HL-60 (cell line): ENCODE measurements around the gene JAG1.

Source experiments
- GABPA ChIP-seq: IDR thresholded peaks from 2 replicates; pipeline ENCODE4 v1.6.1; 2012; ENCODE audit warnings: low read depth
- POLR2AphosphoS5 ChIP-seq: IDR thresholded peaks from 2 replicates; pipeline ENCODE4 v1.6.1; 2012; ENCODE audit warnings: low read depth
- TF ChIP-seq, protein P1 (sequence below): IDR thresholded peaks from one replicate; pipeline ENCODE4 v1.5.1; 2011; ENCODE audit warnings: low read length, control low read depth, inconsistent platforms; ENCODE audit not compliant: insufficient read depth
- TF ChIP-seq, protein P2 (sequence below): IDR thresholded peaks from 2 replicates; pipeline ENCODE4 v1.6.1; 2012; ENCODE audit warnings: low read depth; ENCODE audit not compliant: insufficient replicate concordance

GRCh38 chr20:10666221-10667076 is 7.3 kb downstream of the JAG1 start:
- TF ChIP-seq POLR2AphosphoS5 (no peak), GABPA (no peak)
- TF ChIP-seq, protein P1, sequence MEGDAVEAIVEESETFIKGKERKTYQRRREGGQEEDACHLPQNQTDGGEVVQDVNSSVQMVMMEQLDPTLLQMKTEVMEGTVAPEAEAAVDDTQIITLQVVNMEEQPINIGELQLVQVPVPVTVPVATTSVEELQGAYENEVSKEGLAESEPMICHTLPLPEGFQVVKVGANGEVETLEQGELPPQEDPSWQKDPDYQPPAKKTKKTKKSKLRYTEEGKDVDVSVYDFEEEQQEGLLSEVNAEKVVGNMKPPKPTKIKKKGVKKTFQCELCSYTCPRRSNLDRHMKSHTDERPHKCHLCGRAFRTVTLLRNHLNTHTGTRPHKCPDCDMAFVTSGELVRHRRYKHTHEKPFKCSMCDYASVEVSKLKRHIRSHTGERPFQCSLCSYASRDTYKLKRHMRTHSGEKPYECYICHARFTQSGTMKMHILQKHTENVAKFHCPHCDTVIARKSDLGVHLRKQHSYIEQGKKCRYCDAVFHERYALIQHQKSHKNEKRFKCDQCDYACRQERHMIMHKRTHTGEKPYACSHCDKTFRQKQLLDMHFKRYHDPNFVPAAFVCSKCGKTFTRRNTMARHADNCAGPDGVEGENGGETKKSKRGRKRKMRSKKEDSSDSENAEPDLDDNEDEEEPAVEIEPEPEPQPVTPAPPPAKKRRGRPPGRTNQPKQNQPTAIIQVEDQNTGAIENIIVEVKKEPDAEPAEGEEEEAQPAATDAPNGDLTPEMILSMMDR, result no peak
- TF ChIP-seq, protein P2, sequence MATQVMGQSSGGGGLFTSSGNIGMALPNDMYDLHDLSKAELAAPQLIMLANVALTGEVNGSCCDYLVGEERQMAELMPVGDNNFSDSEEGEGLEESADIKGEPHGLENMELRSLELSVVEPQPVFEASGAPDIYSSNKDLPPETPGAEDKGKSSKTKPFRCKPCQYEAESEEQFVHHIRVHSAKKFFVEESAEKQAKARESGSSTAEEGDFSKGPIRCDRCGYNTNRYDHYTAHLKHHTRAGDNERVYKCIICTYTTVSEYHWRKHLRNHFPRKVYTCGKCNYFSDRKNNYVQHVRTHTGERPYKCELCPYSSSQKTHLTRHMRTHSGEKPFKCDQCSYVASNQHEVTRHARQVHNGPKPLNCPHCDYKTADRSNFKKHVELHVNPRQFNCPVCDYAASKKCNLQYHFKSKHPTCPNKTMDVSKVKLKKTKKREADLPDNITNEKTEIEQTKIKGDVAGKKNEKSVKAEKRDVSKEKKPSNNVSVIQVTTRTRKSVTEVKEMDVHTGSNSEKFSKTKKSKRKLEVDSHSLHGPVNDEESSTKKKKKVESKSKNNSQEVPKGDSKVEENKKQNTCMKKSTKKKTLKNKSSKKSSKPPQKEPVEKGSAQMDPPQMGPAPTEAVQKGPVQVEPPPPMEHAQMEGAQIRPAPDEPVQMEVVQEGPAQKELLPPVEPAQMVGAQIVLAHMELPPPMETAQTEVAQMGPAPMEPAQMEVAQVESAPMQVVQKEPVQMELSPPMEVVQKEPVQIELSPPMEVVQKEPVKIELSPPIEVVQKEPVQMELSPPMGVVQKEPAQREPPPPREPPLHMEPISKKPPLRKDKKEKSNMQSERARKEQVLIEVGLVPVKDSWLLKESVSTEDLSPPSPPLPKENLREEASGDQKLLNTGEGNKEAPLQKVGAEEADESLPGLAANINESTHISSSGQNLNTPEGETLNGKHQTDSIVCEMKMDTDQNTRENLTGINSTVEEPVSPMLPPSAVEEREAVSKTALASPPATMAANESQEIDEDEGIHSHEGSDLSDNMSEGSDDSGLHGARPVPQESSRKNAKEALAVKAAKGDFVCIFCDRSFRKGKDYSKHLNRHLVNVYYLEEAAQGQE, result no peak
